Mesenchymal stem cell (in vitro differentiated cells and primary cell): ENCODE data around the gene BPIFB1.

Experiments
- DNase-seq: peaks from one replicate; pipeline ENCODE4 v3.0.0-alpha.2; 2013
- H2AFZ ChIP-seq: one replicate; pipeline ENCODE4 v1.6.1; 2013; ENCODE audit warnings: low read depth, mild to moderate bottlenecking, control low read depth, inconsistent platforms, low read length, moderate library complexity
- H2AK5ac ChIP-seq: 2 replicates; pipeline ENCODE4 v1.6.1; 2013; ENCODE audit warnings: low read length, moderate library complexity, mild to moderate bottlenecking, inconsistent platforms; ENCODE audit not compliant: severe bottlenecking
- H2BK120ac ChIP-seq: one replicate; pipeline ENCODE4 v1.6.1; 2013; ENCODE audit warnings: low read depth, mild to moderate bottlenecking, inconsistent platforms, low read length, moderate library complexity
- H2BK12ac ChIP-seq, 2 experiments: one replicate each; pipeline ENCODE4 v1.6.1; 2013; ENCODE audit warnings: inconsistent platforms in 2 of 2, low read length in 2 of 2, mild to moderate bottlenecking in 2 of 2, moderate library complexity in 2 of 2, control low read depth in 1 of 2
- H2BK15ac ChIP-seq: one replicate; pipeline ENCODE4 v1.6.1; 2013; ENCODE audit warnings: mild to moderate bottlenecking, low read depth, inconsistent platforms; ENCODE audit not compliant: poor library complexity, severe bottlenecking
- H2BK5ac ChIP-seq: 2 replicates; pipeline ENCODE4 v1.6.1; 2013; ENCODE audit warnings: low read depth, mild to moderate bottlenecking, low read length, control low read depth, inconsistent platforms; ENCODE audit not compliant: poor library complexity, severe bottlenecking
- H3K14ac ChIP-seq, 2 experiments: one replicate each; pipeline ENCODE4 v1.6.1; 2013; ENCODE audit warnings: inconsistent platforms in 2 of 2, low read length in 2 of 2, control low read depth in 1 of 2, mild to moderate bottlenecking in 1 of 2, moderate library complexity in 1 of 2
- H3K18ac ChIP-seq, 2 experiments: one replicate each; pipeline ENCODE4 v1.6.1; 2013; ENCODE audit warnings: inconsistent platforms in 2 of 2, low read length in 2 of 2, control low read depth in 1 of 2, low read depth in 1 of 2, mild to moderate bottlenecking in 1 of 2
- H3K23ac ChIP-seq, 2 experiments: one replicate each; pipeline ENCODE4 v1.6.1; 2013; ENCODE audit warnings: inconsistent platforms in 2 of 2, low read length in 2 of 2, mild to moderate bottlenecking in 2 of 2, moderate library complexity in 2 of 2, control low read depth in 1 of 2
- H3K27ac ChIP-seq: 2 replicates; pipeline ENCODE4 v1.5.1; 2013; ENCODE audit warnings: mild to moderate bottlenecking, moderate library complexity, low read length, control low read depth, inconsistent platforms; ENCODE audit not compliant: poor library complexity, severe bottlenecking
- H3K27me3 ChIP-seq, 2 experiments: 2 replicates each; pipeline versions ENCODE4 v1.6.1 to v1.7.0; 2013; ENCODE audit warnings: low read length in 2 of 2, mild to moderate bottlenecking in 2 of 2, moderate library complexity in 2 of 2, control low read depth in 1 of 2, inconsistent platforms in 1 of 2; ENCODE audit not compliant: control insufficient read depth in 1 of 2, insufficient read depth in 1 of 2
- H3K36me3 ChIP-seq, 2 experiments: 2 replicates each; pipeline versions ENCODE4 v1.6.1 to v1.7.0; 2013; ENCODE audit warnings: low read length in 2 of 2, control low read depth in 1 of 2, inconsistent platforms in 1 of 2, low read depth in 1 of 2, mild to moderate bottlenecking in 1 of 2; ENCODE audit not compliant: insufficient read depth in 2 of 2, control insufficient read depth in 1 of 2
- H3K4ac ChIP-seq, 2 experiments: one replicate each; pipeline ENCODE4 v1.6.1; 2013; ENCODE audit warnings: inconsistent platforms in 2 of 2, low read length in 2 of 2, mild to moderate bottlenecking in 2 of 2, moderate library complexity in 2 of 2, control low read depth in 1 of 2, low read depth in 1 of 2
- H3K4me1 ChIP-seq: 2 replicates; pipeline ENCODE4 v1.6.1; 2013; ENCODE audit warnings: low read depth, low read length, control low read depth; ENCODE audit not compliant: control insufficient read depth, insufficient read depth
- H3K4me2 ChIP-seq: 2 replicates; pipeline ENCODE4 v1.6.1; 2013; ENCODE audit warnings: low read length, mild to moderate bottlenecking, inconsistent platforms; ENCODE audit not compliant: poor library complexity, severe bottlenecking
- H3K4me3 ChIP-seq, 2 experiments: 2 replicates each; pipeline versions ENCODE4 v1.5.1 to v1.7.0; 2013; ENCODE audit warnings: low read length in 2 of 2, mild to moderate bottlenecking in 2 of 2, control low read depth in 1 of 2, low read depth in 1 of 2; ENCODE audit not compliant: insufficient read depth in 1 of 2
- H3K79me1 ChIP-seq: replicated peaks from 2 replicates; pipeline ENCODE4 v1.6.1; 2013; ENCODE audit warnings: mild to moderate bottlenecking, control low read depth, low read length, inconsistent platforms; ENCODE audit not compliant: poor library complexity, severe bottlenecking
- H3K9ac ChIP-seq: 2 replicates; pipeline ENCODE4 v1.7.0; 2013; ENCODE audit warnings: mild to moderate bottlenecking, low read length, moderate library complexity
- H3K9me3 ChIP-seq: 2 replicates; pipeline ENCODE4 v1.7.0; 2013; ENCODE audit warnings: mild to moderate bottlenecking, low read length; ENCODE audit not compliant: control insufficient read depth
- H4K8ac ChIP-seq: one replicate; pipeline ENCODE4 v1.6.1; 2013; ENCODE audit warnings: inconsistent platforms, mild to moderate bottlenecking, low read length, moderate library complexity
- H4K91ac ChIP-seq: one replicate; pipeline ENCODE4 v1.6.1; 2013; ENCODE audit warnings: mild to moderate bottlenecking, low read length, inconsistent platforms
- WGBS: methylation state at CpG from one replicate; pipeline ENCODE4 v1.1.7; 2013; ENCODE audit warnings: mixed read lengths; 5-methylcytosine and 5-hydroxymethylcytosine counted together

Gene BPIFB1

GRCh38 chr20:33275871-33276270 is 7.1 kb upstream of the BPIFB1 start:
- no peak overlapping the region for H2AFZ ChIP-seq
- DNase-seq = no peak
- H3K79me1 ChIP-seq = no peaks in the 10 kb centered on the region
- H2BK12ac ChIP-seq = no peak overlapping the region
- H4K8ac ChIP-seq = no peak overlapping the region
- H3K36me3 ChIP-seq = no peaks in the 10 kb centered on the region
- no peak overlapping the region for H3K4me3 ChIP-seq
- H3K14ac ChIP-seq = no peak overlapping the region
- no peak overlapping the region for H3K4me2 ChIP-seq
- no peak overlapping the region for H3K27ac ChIP-seq
- no peak overlapping the region for H2BK15ac ChIP-seq
- H3K4me1 ChIP-seq = peaks cover 4% of the 10 kb centered on the region
- no peak overlapping the region for H2BK120ac ChIP-seq
- no peak overlapping the region for H4K91ac ChIP-seq
- H3K9ac ChIP-seq = no peak overlapping the region
- no peak overlapping the region for H3K23ac ChIP-seq
- no peak overlapping the region for H3K18ac ChIP-seq
- H3K4ac ChIP-seq = no peak overlapping the region
- H3K9me3 ChIP-seq = no peaks in the 10 kb centered on the region
- H2BK5ac ChIP-seq = no peak overlapping the region
- H2AK5ac ChIP-seq = no peak overlapping the region
- H3K27me3 ChIP-seq = peaks cover 40 to 62% of the 10 kb centered on the region in 2 experiments
- 76% methylated on average over 2 of the region's 3 CpGs for WGBS

DNA sequence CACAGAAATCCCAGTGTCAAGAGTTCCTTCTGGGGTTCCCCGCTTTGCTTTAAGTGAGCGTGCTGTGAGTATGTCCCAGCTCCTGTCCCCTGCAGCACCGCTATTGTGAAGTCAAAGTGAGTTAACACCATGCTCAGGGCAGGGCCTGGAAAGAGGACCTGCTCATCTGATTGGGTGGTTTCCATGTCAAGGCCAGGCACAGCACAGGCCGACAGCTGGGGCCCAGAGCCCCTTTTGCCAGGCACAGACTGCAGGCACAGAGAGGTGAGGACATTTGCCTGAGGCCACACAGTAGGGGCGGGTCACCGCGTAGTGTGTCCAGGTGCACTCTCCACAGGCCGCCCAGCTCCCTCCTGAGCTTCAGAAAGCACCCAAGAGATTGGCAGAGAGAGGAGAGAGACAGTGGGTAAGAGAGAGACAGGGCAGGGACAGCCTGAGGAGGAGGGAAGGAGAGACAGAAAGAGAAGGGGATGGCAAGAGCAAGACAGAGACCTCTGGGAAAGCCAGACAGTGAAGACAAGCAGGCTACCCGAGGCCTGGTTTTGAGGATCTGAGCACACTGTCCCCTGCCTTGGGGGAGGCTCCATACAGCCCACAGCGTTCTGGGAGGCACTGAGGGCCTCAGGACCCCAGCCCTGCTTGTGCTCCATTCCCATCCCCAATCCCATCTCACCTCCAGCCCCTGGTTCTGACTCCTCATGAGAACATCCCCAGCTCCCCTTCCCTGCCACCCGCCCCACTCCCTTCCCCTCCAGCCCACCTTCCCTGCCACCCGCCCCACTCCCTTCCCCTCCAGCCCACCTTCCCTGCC is 6.5 kb upstream of the BPIFB1 start:
- Histone ChIP-seq H2BK5ac (no peak overlapping the region), H3K9ac (no peak overlapping the region), H4K91ac (no peak overlapping the region), H4K8ac (no peak overlapping the region), H3K79me1 (no peaks in the 10 kb centered on the region), H2BK12ac (no peak overlapping the region), H2BK120ac (no peak overlapping the region), H3K23ac (no peak overlapping the region), H3K36me3 (no peaks in the 10 kb centered on the region), H3K4me3 (no peak overlapping the region), H3K27me3 (peaks cover 34 to 60% of the 10 kb centered on the region in 2 experiments), H3K14ac (no peak overlapping the region), H2AFZ (no peak overlapping the region), H3K27ac (no peak overlapping the region), H3K4ac (no peak overlapping the region), H3K9me3 (no peaks in the 10 kb centered on the region), H3K4me2 (no peak overlapping the region), H2AK5ac (no peak overlapping the region), H3K4me1 (peaks cover 4% of the 10 kb centered on the region), H2BK15ac (no peak overlapping the region), H3K18ac (no peak overlapping the region)
- 67% methylated on average over 11 of the region's 12 CpGs for WGBS
- DNase-seq = no peak

GRCh38 chr20:33277471-33278441 is 5.3 kb upstream of the BPIFB1 start:
- no peaks in the 10 kb centered on the region for H3K36me3 ChIP-seq
- H2AFZ ChIP-seq = no peak overlapping the region
- no peak overlapping the region for H2AK5ac ChIP-seq
- no peaks in the 10 kb centered on the region for H3K79me1 ChIP-seq
- H3K4me3 ChIP-seq = no peak overlapping the region
- H2BK5ac ChIP-seq = no peak overlapping the region
- no peak overlapping the region for H3K4ac ChIP-seq
- H3K9ac ChIP-seq = no peak overlapping the region
- no peak overlapping the region for H4K8ac ChIP-seq
- H2BK120ac ChIP-seq = no peak overlapping the region
- no peak for DNase-seq
- H3K4me2 ChIP-seq = no peak overlapping the region
- no peaks in the 10 kb centered on the region for H3K9me3 ChIP-seq
- no peak overlapping the region for H3K27ac ChIP-seq
- no peak overlapping the region for H2BK15ac ChIP-seq
- no peak overlapping the region for H3K23ac ChIP-seq
- H3K27me3 ChIP-seq = peaks cover 33 to 61% of the 10 kb centered on the region in 2 experiments
- WGBS = 67% methylated on average over 11 of the region's 13 CpGs
- peaks cover 4% of the 10 kb centered on the region for H3K4me1 ChIP-seq
- no peak overlapping the region for H3K18ac ChIP-seq
- H3K14ac ChIP-seq = no peak overlapping the region
- no peak overlapping the region for H2BK12ac ChIP-seq
- no peak overlapping the region for H4K91ac ChIP-seq

GRCh38 chr20:33278700-33279099 is 4.3 kb upstream of the BPIFB1 start:
- H3K4me1 ChIP-seq = peaks cover 4% of the 10 kb centered on the region
- no peak overlapping the region for H3K4ac ChIP-seq
- no peak overlapping the region for H2AFZ ChIP-seq
- H3K9me3 ChIP-seq = no peaks in the 10 kb centered on the region
- no peak overlapping the region for H4K91ac ChIP-seq
- H4K8ac ChIP-seq = no peak overlapping the region
- H3K18ac ChIP-seq = no peak overlapping the region
- peaks cover 37 to 70% of the 10 kb centered on the region in 2 experiments for H3K27me3 ChIP-seq
- H3K14ac ChIP-seq = no peak overlapping the region
- no peak overlapping the region for H2BK120ac ChIP-seq
- H3K36me3 ChIP-seq = no peaks in the 10 kb centered on the region
- H3K4me3 ChIP-seq = no peak overlapping the region
- WGBS = 70% methylated on average over 3 of the region's 3 CpGs
- H2AK5ac ChIP-seq = no peak overlapping the region
- H3K4me2 ChIP-seq = no peak overlapping the region
- H2BK5ac ChIP-seq = no peak overlapping the region
- no peak overlapping the region for H2BK12ac ChIP-seq
- no peak overlapping the region for H3K27ac ChIP-seq
- no peaks in the 10 kb centered on the region for H3K79me1 ChIP-seq
- no peak overlapping the region for H3K23ac ChIP-seq
- no peak for DNase-seq
- no peak overlapping the region for H2BK15ac ChIP-seq
- H3K9ac ChIP-seq = no peak overlapping the region
